Testis (tissue), 3 donors: ENCODE results near the gene NLRP1. TPM values are rescaled to one million over a fixed set of nuclear protein-coding genes. Genes with fewer than 3 reads are reported as not detected.

Source experiments
- DNase-seq: peaks from one replicate; pipeline ENCODE4 v3.0.0-alpha.2; 2019
- H3K27ac ChIP-seq, 2 donors: fragments of 200-600 bp; sonication (generic); one replicate each; pipeline ENCODE4 v1.5.1; 2019
- H3K27me3 ChIP-seq: fragments of 200-600 bp; sonication (generic); one replicate; pipeline ENCODE4 v1.5.1; 2019
- H3K36me3 ChIP-seq: fragments of 200-600 bp; sonication (generic); one replicate; pipeline ENCODE4 v1.5.1; 2017; ENCODE audit warnings: low read depth; ENCODE audit errors: missing control alignments
- H3K4me1 ChIP-seq: fragments of 200-600 bp; sonication (generic); one replicate; pipeline ENCODE4 v1.5.1; 2019
- H3K4me3 ChIP-seq, 2 donors: fragments of 200-600 bp; sonication (generic); one replicate each; pipeline ENCODE4 v1.5.1; 2017 to 2019
- H3K9me3 ChIP-seq: fragments of 200-600 bp; sonication (generic); one replicate; pipeline ENCODE4 v1.5.1; 2017
- POLR2A ChIP-seq: fragments of 450-650 bp; IDR thresholded peaks from one replicate; pipeline ENCODE4 v1.6.1; 2017; ENCODE audit warnings: antibody characterized with exemption, mild to moderate bottlenecking, moderate library complexity
- WGBS, 2 donors: methylation state at CpG; one replicate each; pipeline ENCODE4 v1.1.5; 2018; 5-methylcytosine and 5-hydroxymethylcytosine counted together
- intact Hi-C: fragments of 100-400 bp; cut with DNase I; formaldehyde crosslinking; loops from one replicate; pipeline ENCODE4 v1.15.1; 2023; ENCODE audit warnings: low total_unique reads
- polyA plus RNA-seq: library from polyadenylated mRNA; stranded (reverse); fragments of 350-450 nt; fragmentation: Illumina TruSeq; extraction: RNeasy Lipid Tissue Mini Kit (QIAGEN cat#74804); gene quantifications from one replicate; pipeline ENCODE4 v1.2.3, GENCODE V29; 2014; ENCODE audit warnings: low read depth, low replicate concordance; ENCODE audit not compliant: insufficient read depth
- total RNA-seq, 2 donors: library from RNA; depleted of rRNA; stranded (reverse); fragments of >200 nt; gene quantifications; one replicate each; pipeline ENCODE4 v1.2.3, GENCODE V29; 2016
- TF ChIP-seq, protein P1 (sequence below), 3 experiments: fragments of 450-650 bp in 2 of 3; fragments of 200-600 bp in 1 of 3; sonication (generic) in 1 of 3; IDR thresholded peaks; one replicate each; pipeline ENCODE4 v1.5.1; 2016 to 2019; ENCODE audit warnings: antibody characterized with exemption in 3 of 3, mild to moderate bottlenecking in 2 of 3, moderate library complexity in 1 of 3

The NLRP1 gene
- total and polyA plus RNA-seq, 3 donors from 2014 or later: 35.4 to 68.5 (median 39.0) TPM

DNA sequence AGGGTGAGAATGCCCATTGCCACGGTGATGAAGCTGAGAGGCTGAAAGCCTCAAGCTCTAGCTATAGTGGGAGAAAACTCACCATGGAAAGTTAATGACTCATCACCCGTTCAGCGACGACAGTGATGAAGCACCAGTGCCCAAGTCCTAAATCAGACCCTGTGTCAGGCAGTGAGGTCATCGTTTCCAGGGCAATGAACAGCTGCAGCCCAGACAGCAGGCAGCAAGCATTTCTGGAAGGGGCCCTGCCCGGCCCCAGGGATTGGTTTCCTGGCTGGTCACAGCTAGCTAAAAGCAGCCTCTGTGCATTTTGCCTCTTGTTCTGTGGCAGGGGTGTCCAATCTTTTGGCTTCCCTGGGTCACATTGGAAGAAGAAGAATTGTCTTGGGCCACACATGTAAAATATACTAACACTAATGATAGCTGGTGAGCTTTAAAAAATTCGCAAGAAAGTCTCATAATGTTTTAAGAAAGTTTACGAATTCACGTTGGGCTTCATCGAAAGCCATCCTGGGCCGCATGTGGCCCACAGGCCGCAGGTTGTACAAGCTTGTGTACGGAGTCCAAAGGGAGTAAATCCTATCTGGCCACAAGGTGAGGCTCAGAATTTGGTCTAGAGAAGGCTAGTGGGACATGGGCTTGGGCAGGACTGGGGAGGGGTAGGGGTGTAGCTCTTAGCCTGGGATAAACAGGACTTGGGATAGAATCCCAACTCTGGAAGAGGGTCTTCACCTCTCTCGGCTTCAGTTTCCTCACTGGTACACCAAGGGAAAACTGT, 57.3 kb downstream of the NLRP1 start:
- H3K27ac ChIP-seq: no peak overlapping the region
- WGBS, 2 donors: 62 to 72% methylated on average over 12 to 14 of the region's 14 CpGs
- H3K4me3 ChIP-seq: no peak overlapping the region

GRCh38 chr17:5523249-5523648, 61.1 kb downstream of the NLRP1 start:
- Histone ChIP-seq H3K4me1 (no peaks in the 10 kb centered on the region), H3K27ac (no peak overlapping the region), H3K9me3 (no peaks in the 10 kb centered on the region), H3K36me3 (no peaks in the 10 kb centered on the region), H3K27me3 (no peaks in the 10 kb centered on the region), H3K4me3 (no peak overlapping the region)
- DNase-seq: no peak
- 75 to 86% methylated on average over 5 of the region's 5 CpGs for WGBS, 2 donors
- TF ChIP-seq POLR2A: no peak
- TF ChIP-seq, protein P1, sequence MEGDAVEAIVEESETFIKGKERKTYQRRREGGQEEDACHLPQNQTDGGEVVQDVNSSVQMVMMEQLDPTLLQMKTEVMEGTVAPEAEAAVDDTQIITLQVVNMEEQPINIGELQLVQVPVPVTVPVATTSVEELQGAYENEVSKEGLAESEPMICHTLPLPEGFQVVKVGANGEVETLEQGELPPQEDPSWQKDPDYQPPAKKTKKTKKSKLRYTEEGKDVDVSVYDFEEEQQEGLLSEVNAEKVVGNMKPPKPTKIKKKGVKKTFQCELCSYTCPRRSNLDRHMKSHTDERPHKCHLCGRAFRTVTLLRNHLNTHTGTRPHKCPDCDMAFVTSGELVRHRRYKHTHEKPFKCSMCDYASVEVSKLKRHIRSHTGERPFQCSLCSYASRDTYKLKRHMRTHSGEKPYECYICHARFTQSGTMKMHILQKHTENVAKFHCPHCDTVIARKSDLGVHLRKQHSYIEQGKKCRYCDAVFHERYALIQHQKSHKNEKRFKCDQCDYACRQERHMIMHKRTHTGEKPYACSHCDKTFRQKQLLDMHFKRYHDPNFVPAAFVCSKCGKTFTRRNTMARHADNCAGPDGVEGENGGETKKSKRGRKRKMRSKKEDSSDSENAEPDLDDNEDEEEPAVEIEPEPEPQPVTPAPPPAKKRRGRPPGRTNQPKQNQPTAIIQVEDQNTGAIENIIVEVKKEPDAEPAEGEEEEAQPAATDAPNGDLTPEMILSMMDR (IDR thresholded peaks at IDR 0.05): no peak
- intact Hi-C loops: no loop called here

More for the DNA sequence above, 57.3 kb downstream of the NLRP1 start:
- Histone ChIP-seq H3K27me3 (no peaks in the 10 kb centered on the region), H3K4me1 (no peaks in the 10 kb centered on the region), H3K9me3 (no peaks in the 10 kb centered on the region), H3K36me3 (no peaks in the 10 kb centered on the region)
- intact Hi-C loops: no loop called here
- TF ChIP-seq, protein P1 (IDR thresholded peaks at IDR 0.05): no peak
- no peak for TF ChIP-seq POLR2A
- DNase-seq: no peak

- H3K4me3 ChIP-seq: no peak overlapping the region
- no peaks in the 10 kb centered on the region for H3K36me3 ChIP-seq
- H3K27me3 ChIP-seq: no peaks in the 10 kb centered on the region
- 80 to 100% methylated on average over 1 of the region's 1 CpG for WGBS, 2 donors
- intact Hi-C loops: no loop called here
- no peaks in the 10 kb centered on the region for H3K9me3 ChIP-seq
- no peak for DNase-seq
- TF ChIP-seq, protein P1 (IDR thresholded peaks at IDR 0.05): no peak
- no peak for TF ChIP-seq POLR2A
- no peak overlapping the region for H3K27ac ChIP-seq
- no peaks in the 10 kb centered on the region for H3K4me1 ChIP-seq
Observed at GRCh38 chr17:5522476-5522875, 61.8 kb downstream of the NLRP1 start.

GRCh38 chr17:5516060-5516792, 68.1 kb downstream of the NLRP1 start:
- Histone ChIP-seq H3K9me3 (no peaks in the 10 kb centered on the region), H3K27me3 (no peaks in the 10 kb centered on the region), H3K36me3 (no peaks in the 10 kb centered on the region), H3K4me3 (no peak overlapping the region), H3K4me1 (no peaks in the 10 kb centered on the region), H3K27ac (no peak overlapping the region)
- intact Hi-C loops: no loop called here
- WGBS, 2 donors: 55 to 58% methylated on average over 5 of the region's 5 CpGs
- no peak for DNase-seq
- TF ChIP-seq POLR2A: no peak
- TF ChIP-seq, protein P1 (IDR thresholded peaks at IDR 0.05): no peak
